Breast epithelium (tissue), 3 donors: Measurements from ENCODE around the gene VLDLR.
"Not testable (repeated sequence)": the region's sequence is repeated elsewhere in the genome, so short reads cannot be mapped to it uniquely, and the experiment has no call there.

Experiments
- CTCF ChIP-seq, 3 donors: fragments of 450-650 bp; IDR thresholded peaks; one replicate each; pipeline ENCODE4 v1.5.1; 2016 to 2017; ENCODE audit warnings: antibody characterized with exemption in 3 of 3, mild to moderate bottlenecking in 3 of 3, moderate library complexity in 3 of 3
- POLR2A ChIP-seq: fragments of 450-650 bp; IDR thresholded peaks from one replicate; pipeline ENCODE4 v1.6.1; 2016; ENCODE audit warnings: antibody characterized with exemption, mild to moderate bottlenecking, moderate library complexity

- not testable (repeated sequence) for TF ChIP-seq CTCF (IDR thresholded peaks at IDR 0.05); POLR2A
Measured at GRCh38 chr9:2707256-2707655, 85.7 kb downstream of the VLDLR start.
